Fibroblast of mammary gland (primary cell): ENCODE measurements around the gene ZNF32.
A peak's percentile ranks its signal among the peaks of the same experiment; 100 is the strongest.

Experiments
- DNase-seq: peaks from one replicate; pipeline ENCODE4 v3.0.0-alpha.2; 2010; ENCODE audit warnings: low read depth
- H3K4me3 ChIP-seq: 2 replicates; pipeline ENCODE4 v1.5.1; 2011; ENCODE audit warnings: low read depth, mild to moderate bottlenecking, low read length, moderate library complexity; ENCODE audit not compliant: control insufficient read depth
- CTCF ChIP-seq: conservative IDR thresholded peaks from 2 replicates; pipeline ENCODE4 v1.5.1; 2011; ENCODE audit warnings: low read depth, low read length, inconsistent platforms; ENCODE audit not compliant: control insufficient read depth, insufficient read depth

ZNF32 gene

GRCh38 chr10:43667317-43667731 lies 18.6 kb upstream of the ZNF32 start:
- DNase-seq = peak; percentile 34
- TF ChIP-seq CTCF = peak; percentile 38
- peak overlapping the region; percentile 22 for H3K4me3 ChIP-seq

- H3K4me3 ChIP-seq = no peak overlapping the region
- no peak for DNase-seq
- no peak for TF ChIP-seq CTCF
Observed at GRCh38 chr10:43666552-43666951, 17.9 kb upstream of the ZNF32 start.

- peak; percentile 32 for DNase-seq
- TF ChIP-seq CTCF = no peak
Observed at GRCh38 chr10:43665054-43665453, 16.4 kb upstream of the ZNF32 start.

GRCh38 chr10:43658227-43658626 lies 9.5 kb upstream of the ZNF32 start:
- TF ChIP-seq CTCF = no peak
- no peak for DNase-seq
- no peak overlapping the region for H3K4me3 ChIP-seq

More at GRCh38 chr10:43665054-43665453, 16.4 kb upstream of the ZNF32 start:
- no peak overlapping the region for H3K4me3 ChIP-seq

- DNase-seq = no peak
- no peak for TF ChIP-seq CTCF
Observed at GRCh38 chr10:43655311-43655710, 6.6 kb upstream of the ZNF32 start.

GRCh38 chr10:43653746-43654145 lies 5.1 kb upstream of the ZNF32 start:
- TF ChIP-seq CTCF = no peak
- DNase-seq = peak; percentile 54
- H3K4me3 ChIP-seq = no peak overlapping the region

More at GRCh38 chr10:43655311-43655710, 6.6 kb upstream of the ZNF32 start:
- no peak overlapping the region for H3K4me3 ChIP-seq

- H3K4me3 ChIP-seq = peak overlapping the region; percentile 61
- no peak for TF ChIP-seq CTCF
- DNase-seq = peak; percentile 30
Observed at GRCh38 chr10:43649185-43649523, 473 bp upstream of the ZNF32 start.
